GM21619 (cell line): ENCODE measurements around the gene LRFN4.
A peak's percentile ranks its signal among the peaks of the same experiment; 100 is the strongest.
"Not testable (repeated sequence)": the region's sequence is repeated elsewhere in the genome, so short reads cannot be mapped to it uniquely, and the experiment has no call there.

Experiments
- ATAC-seq: cut with Tn5 transposase; IDR thresholded peaks from one replicate; pipeline ENCODE4 v1.9.1; 2021; ENCODE audit not compliant: unreplicated experiment

LRFN4 gene

GRCh38 chr11:66856496-66857233, at the start of gene LRFN4:
Gene LRFN4 (plus strand): TSS chr11:66857064. CDS start chr11:66857745, 681 bp downstream.
- ATAC-seq: peak; percentile 10

- no peak for ATAC-seq
Observed at GRCh38 chr11:66809592-66809991, 47.3 kb upstream of the LRFN4 start.

GRCh38 chr11:66810576-66811185, 46.2 kb upstream of the LRFN4 start:
- ATAC-seq: no peak

GRCh38 chr11:66814678-66815077, 42.2 kb upstream of the LRFN4 start:
- ATAC-seq: no peak

- ATAC-seq: no peak
Observed at GRCh38 chr11:66815646-66816045, 41.2 kb upstream of the LRFN4 start.

GRCh38 chr11:66818231-66818955, 38.5 kb upstream of the LRFN4 start:
- no peak for ATAC-seq

- ATAC-seq: no peak
Observed at GRCh38 chr11:66820381-66820780, 36.5 kb upstream of the LRFN4 start.

- no peak for ATAC-seq
Observed at GRCh38 chr11:66820901-66821300, 36.0 kb upstream of the LRFN4 start.

GRCh38 chr11:66823700-66824099, 33.2 kb upstream of the LRFN4 start:
- no peak for ATAC-seq

- not testable (repeated sequence) for ATAC-seq
Observed at GRCh38 chr11:66824573-66824972, 32.3 kb upstream of the LRFN4 start.

- no peak for ATAC-seq
Observed at GRCh38 chr11:66834539-66834845, 22.4 kb upstream of the LRFN4 start.

- ATAC-seq: no peak
Observed at GRCh38 chr11:66834943-66835342, 21.9 kb upstream of the LRFN4 start.

- ATAC-seq: no peak
Observed at GRCh38 chr11:66835768-66836405, 21.0 kb upstream of the LRFN4 start.

- ATAC-seq: no peak
Observed at GRCh38 chr11:66840317-66841091, 16.4 kb upstream of the LRFN4 start.

- no peak for ATAC-seq
Observed at GRCh38 chr11:66841861-66842260, 15.0 kb upstream of the LRFN4 start.

GRCh38 chr11:66842501-66842895, 14.4 kb upstream of the LRFN4 start:
- ATAC-seq: no peak

GRCh38 chr11:66842896-66843775, 13.7 kb upstream of the LRFN4 start, which contains the start of gene RCE1:
Gene RCE1 (plus strand): TSS chr11:66843441. CDS start chr11:66843456, 15 bp downstream.
- peak; percentile 72 for ATAC-seq

- no peak for ATAC-seq
Observed at GRCh38 chr11:66843776-66844495, 12.9 kb upstream of the LRFN4 start.

- no peak for ATAC-seq
Observed at GRCh38 chr11:66844496-66845142, 12.2 kb upstream of the LRFN4 start.
